ENCODE measurements around the gene FASLG. TPM values are rescaled to one million over a fixed set of nuclear protein-coding genes. Genes with fewer than 3 reads are reported as not detected.

FASLG gene
- total RNA-seq, 1 experiment from 2014 or later: not detected

DNA sequence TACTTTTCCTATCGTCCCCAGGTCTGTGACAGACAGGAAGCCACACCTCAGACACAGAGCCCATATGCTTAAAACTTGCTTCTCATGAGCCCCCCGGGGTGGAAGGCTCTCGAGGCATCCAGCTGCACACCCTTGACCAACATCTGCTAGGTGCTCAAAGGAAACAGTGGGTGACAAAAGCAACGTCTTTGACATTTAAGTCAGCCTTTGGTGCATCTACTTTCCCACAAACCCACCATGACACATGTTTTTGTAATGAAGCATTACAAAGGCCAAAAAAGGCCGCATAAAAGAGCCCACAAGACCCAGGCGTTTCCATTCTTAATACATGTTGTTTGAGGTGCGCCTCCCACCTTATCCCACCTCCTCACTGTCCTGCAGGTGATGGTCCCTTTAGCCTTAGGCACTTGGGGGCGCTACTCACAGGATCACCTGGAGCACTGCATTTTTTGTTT is 11.8 kb upstream of the FASLG start:
- DNase-seq (ENCODE audit: low read depth, low spot score) (no peak), ATAC-seq (no peak)
- TF ChIP-seq POLR2AphosphoS5 (IDR thresholded peaks at IDR 0.05; ENCODE audit: low read depth, low read length) (no peak), TCF7L2 (IDR thresholded peaks at IDR 0.05; ENCODE audit: low read depth, low read length) (no peak), SIN3A (IDR thresholded peaks at IDR 0.05; ENCODE audit: borderline replicate concordance, insufficient read depth, low read depth, low read length) (no peak)
- TF ChIP-seq, protein P1, sequence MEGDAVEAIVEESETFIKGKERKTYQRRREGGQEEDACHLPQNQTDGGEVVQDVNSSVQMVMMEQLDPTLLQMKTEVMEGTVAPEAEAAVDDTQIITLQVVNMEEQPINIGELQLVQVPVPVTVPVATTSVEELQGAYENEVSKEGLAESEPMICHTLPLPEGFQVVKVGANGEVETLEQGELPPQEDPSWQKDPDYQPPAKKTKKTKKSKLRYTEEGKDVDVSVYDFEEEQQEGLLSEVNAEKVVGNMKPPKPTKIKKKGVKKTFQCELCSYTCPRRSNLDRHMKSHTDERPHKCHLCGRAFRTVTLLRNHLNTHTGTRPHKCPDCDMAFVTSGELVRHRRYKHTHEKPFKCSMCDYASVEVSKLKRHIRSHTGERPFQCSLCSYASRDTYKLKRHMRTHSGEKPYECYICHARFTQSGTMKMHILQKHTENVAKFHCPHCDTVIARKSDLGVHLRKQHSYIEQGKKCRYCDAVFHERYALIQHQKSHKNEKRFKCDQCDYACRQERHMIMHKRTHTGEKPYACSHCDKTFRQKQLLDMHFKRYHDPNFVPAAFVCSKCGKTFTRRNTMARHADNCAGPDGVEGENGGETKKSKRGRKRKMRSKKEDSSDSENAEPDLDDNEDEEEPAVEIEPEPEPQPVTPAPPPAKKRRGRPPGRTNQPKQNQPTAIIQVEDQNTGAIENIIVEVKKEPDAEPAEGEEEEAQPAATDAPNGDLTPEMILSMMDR (IDR thresholded peaks at IDR 0.05): no peak
- TF ChIP-seq, protein P2, sequence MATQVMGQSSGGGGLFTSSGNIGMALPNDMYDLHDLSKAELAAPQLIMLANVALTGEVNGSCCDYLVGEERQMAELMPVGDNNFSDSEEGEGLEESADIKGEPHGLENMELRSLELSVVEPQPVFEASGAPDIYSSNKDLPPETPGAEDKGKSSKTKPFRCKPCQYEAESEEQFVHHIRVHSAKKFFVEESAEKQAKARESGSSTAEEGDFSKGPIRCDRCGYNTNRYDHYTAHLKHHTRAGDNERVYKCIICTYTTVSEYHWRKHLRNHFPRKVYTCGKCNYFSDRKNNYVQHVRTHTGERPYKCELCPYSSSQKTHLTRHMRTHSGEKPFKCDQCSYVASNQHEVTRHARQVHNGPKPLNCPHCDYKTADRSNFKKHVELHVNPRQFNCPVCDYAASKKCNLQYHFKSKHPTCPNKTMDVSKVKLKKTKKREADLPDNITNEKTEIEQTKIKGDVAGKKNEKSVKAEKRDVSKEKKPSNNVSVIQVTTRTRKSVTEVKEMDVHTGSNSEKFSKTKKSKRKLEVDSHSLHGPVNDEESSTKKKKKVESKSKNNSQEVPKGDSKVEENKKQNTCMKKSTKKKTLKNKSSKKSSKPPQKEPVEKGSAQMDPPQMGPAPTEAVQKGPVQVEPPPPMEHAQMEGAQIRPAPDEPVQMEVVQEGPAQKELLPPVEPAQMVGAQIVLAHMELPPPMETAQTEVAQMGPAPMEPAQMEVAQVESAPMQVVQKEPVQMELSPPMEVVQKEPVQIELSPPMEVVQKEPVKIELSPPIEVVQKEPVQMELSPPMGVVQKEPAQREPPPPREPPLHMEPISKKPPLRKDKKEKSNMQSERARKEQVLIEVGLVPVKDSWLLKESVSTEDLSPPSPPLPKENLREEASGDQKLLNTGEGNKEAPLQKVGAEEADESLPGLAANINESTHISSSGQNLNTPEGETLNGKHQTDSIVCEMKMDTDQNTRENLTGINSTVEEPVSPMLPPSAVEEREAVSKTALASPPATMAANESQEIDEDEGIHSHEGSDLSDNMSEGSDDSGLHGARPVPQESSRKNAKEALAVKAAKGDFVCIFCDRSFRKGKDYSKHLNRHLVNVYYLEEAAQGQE (IDR thresholded peaks at IDR 0.05; ENCODE audit: insufficient read depth in 1 of 2, low read depth in 2 of 2, low read length in 1 of 2): no peak
- BruUV-seq (replicated peaks): no TSS peak
- in situ Hi-C loops (cut with HindIII; ENCODE audit: low pct_unique_long_range_greater_than_20kb, low sequenced_read_pairs) (no loop called here), intact Hi-C loops (cut with micrococcal nuclease; ENCODE audit: unreplicated experiment) (no loop called here)
- Histone ChIP-seq H3K4me3 (ENCODE audit: low read depth in 2 of 2, low read length in 2 of 2) (no peak overlapping the region), H3K36me3 (ENCODE audit: control insufficient read depth, insufficient read depth, low read length) (no peaks in the 10 kb centered on the region), H3K27ac (ENCODE audit: low read length) (no peak overlapping the region), H3K27me3 (ENCODE audit: control insufficient read depth, insufficient read depth, low read length) (no peaks in the 10 kb centered on the region), H3K4me1 (ENCODE audit: control insufficient read depth, insufficient read depth, low read length) (no peaks in the 10 kb centered on the region), H3K9me3 (ENCODE audit: control insufficient read depth, insufficient read depth, low read depth, low read length) (no peaks in the 10 kb centered on the region)
- CTCF ChIA-PET: no interaction called here
- POLR2A ChIA-PET: no interaction called here

DNA sequence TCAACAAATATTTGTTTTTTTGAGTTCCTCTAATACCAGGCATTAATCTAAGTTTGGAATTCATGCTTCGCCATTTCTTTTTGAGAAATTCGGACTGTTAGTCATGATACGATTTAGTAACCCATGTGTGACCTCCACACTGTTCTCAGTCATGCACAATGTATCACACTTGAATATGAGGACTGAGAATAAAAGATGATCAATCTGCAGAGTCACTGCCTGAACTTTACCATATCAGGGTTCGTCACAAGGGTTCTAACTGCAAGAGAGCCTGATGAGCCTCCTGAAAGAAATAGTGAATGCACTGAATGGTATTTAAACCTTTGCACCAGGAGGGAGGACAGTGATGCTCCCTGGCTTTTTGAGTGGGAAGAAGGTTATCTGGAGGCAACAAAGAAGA is 10.9 kb upstream of the FASLG start:
- in situ Hi-C loops (cut with HindIII; ENCODE audit: low pct_unique_long_range_greater_than_20kb, low sequenced_read_pairs) (no loop called here), intact Hi-C loops (cut with micrococcal nuclease; ENCODE audit: unreplicated experiment) (no loop called here)
- Histone ChIP-seq H3K27me3 (ENCODE audit: control insufficient read depth, insufficient read depth, low read length) (no peaks in the 10 kb centered on the region), H3K4me3 (ENCODE audit: low read depth in 2 of 2, low read length in 2 of 2) (no peak overlapping the region), H3K4me1 (ENCODE audit: control insufficient read depth, insufficient read depth, low read length) (no peaks in the 10 kb centered on the region), H3K36me3 (ENCODE audit: control insufficient read depth, insufficient read depth, low read length) (no peaks in the 10 kb centered on the region), H3K27ac (ENCODE audit: low read length) (no peak overlapping the region), H3K9me3 (ENCODE audit: control insufficient read depth, insufficient read depth, low read depth, low read length) (no peaks in the 10 kb centered on the region)
- no TSS peak for BruUV-seq (replicated peaks)
- CTCF ChIA-PET: no interaction called here
- POLR2A ChIA-PET: no interaction called here
- no peak for TF ChIP-seq TCF7L2 (IDR thresholded peaks at IDR 0.05; ENCODE audit: low read depth, low read length)
- TF ChIP-seq SIN3A (IDR thresholded peaks at IDR 0.05; ENCODE audit: borderline replicate concordance, insufficient read depth, low read depth, low read length): no peak
- TF ChIP-seq, protein P1 (IDR thresholded peaks at IDR 0.05): no peak
- TF ChIP-seq, protein P2 (IDR thresholded peaks at IDR 0.05; ENCODE audit: insufficient read depth in 1 of 2, low read depth in 2 of 2, low read length in 1 of 2): no peak
- TF ChIP-seq POLR2AphosphoS5 (IDR thresholded peaks at IDR 0.05; ENCODE audit: low read depth, low read length): no peak
- ATAC-seq (no peak), DNase-seq (ENCODE audit: low read depth, low spot score) (no peak)
